ENCODE results near the gene MON1B.
"Not testable (repeated sequence)": the region's sequence is repeated elsewhere in the genome, so short reads cannot be mapped to it uniquely, and the experiment has no call there.

Gene MON1B

GRCh38 chr16:77172951-77173350, 18.0 kb upstream of the MON1B start:
- no peak for DNase-seq (ENCODE audit: low read depth)
- H3K4me3 ChIP-seq (ENCODE audit: low read depth, low read length), result no peak overlapping the region

GRCh38 chr16:77183137-77183536, 7.9 kb upstream of the MON1B start:
- DNase-seq (ENCODE audit: low read depth), result no peak
- H3K4me3 ChIP-seq (ENCODE audit: low read depth, low read length), result no peak overlapping the region
- TF ChIP-seq MAX (IDR thresholded peaks at IDR 0.05; ENCODE audit: low read depth, low read length) (no peak), CTCF (IDR thresholded peaks at IDR 0.05; ENCODE audit: low read depth, low read length) (no peak)

More at GRCh38 chr16:77172951-77173350, 18.0 kb upstream of the MON1B start:
- no peak for TF ChIP-seq MYC (IDR thresholded peaks at IDR 0.05; ENCODE audit: low read depth, low read length)
- TF ChIP-seq MAX (IDR thresholded peaks at IDR 0.05; ENCODE audit: low read depth, low read length), result no peak
- no peak for TF ChIP-seq POLR2A (IDR thresholded peaks at IDR 0.05; ENCODE audit: extremely low read depth, insufficient read length)
- TF ChIP-seq CTCF (IDR thresholded peaks at IDR 0.05; ENCODE audit: low read depth, low read length), result no peak

- DNase-seq (ENCODE audit: low read depth), result not testable (repeated sequence)
Measured at GRCh38 chr16:77186298-77186697, 4.7 kb upstream of the MON1B start.

GRCh38 chr16:77190190-77190477, 856 bp upstream of the MON1B start:
- H3K4me3 ChIP-seq (ENCODE audit: low read depth, low read length), result peak overlapping the region; percentile 98
- no peak for DNase-seq (ENCODE audit: low read depth)
- no peak; the same call in 1 of the 2 replicates for TF ChIP-seq MYC (IDR thresholded peaks at IDR 0.05; ENCODE audit: low read depth, low read length)
- TF ChIP-seq MAX (IDR thresholded peaks at IDR 0.05; ENCODE audit: low read depth, low read length), result no peak
- no peak for TF ChIP-seq POLR2A (IDR thresholded peaks at IDR 0.05; ENCODE audit: extremely low read depth, insufficient read length)
- no peak for TF ChIP-seq CTCF (IDR thresholded peaks at IDR 0.05; ENCODE audit: low read depth, low read length)

More at GRCh38 chr16:77186298-77186697, 4.7 kb upstream of the MON1B start:
- not testable (repeated sequence) for H3K4me3 ChIP-seq (ENCODE audit: low read depth, low read length)

GRCh38 chr16:77191259-77191969, 424 bp downstream of the MON1B start:
- peak overlapping the region; percentile 98 for H3K4me3 ChIP-seq (ENCODE audit: low read depth, low read length)
- TF ChIP-seq MAX (IDR thresholded peaks at IDR 0.05; ENCODE audit: low read depth, low read length) (no peak; the same call in 1 of the 2 replicates), MYC (IDR thresholded peaks at IDR 0.05; ENCODE audit: low read depth, low read length) (no peak), POLR2A (IDR thresholded peaks at IDR 0.05; ENCODE audit: extremely low read depth, insufficient read length) (no peak), CTCF (IDR thresholded peaks at IDR 0.05; ENCODE audit: low read depth, low read length) (no peak)
- DNase-seq (ENCODE audit: low read depth), result peak; percentile 73

- no peak for DNase-seq (ENCODE audit: low read depth)
- TF ChIP-seq POLR2A (IDR thresholded peaks at IDR 0.05; ENCODE audit: extremely low read depth, insufficient read length) (no peak), MAX (IDR thresholded peaks at IDR 0.05; ENCODE audit: low read depth, low read length) (no peak), CTCF (IDR thresholded peaks at IDR 0.05; ENCODE audit: low read depth, low read length) (no peak), MYC (IDR thresholded peaks at IDR 0.05; ENCODE audit: low read depth, low read length) (no peak)
- H3K4me3 ChIP-seq (ENCODE audit: low read depth, low read length), result peak overlapping the region; percentile 98
Measured at GRCh38 chr16:77193377-77193776, 2.4 kb downstream of the MON1B start.
